Spinal cord (tissue), 10 donors: ENCODE data around the gene ELP2. TPM values are rescaled to one million over a fixed set of nuclear protein-coding genes. Genes with fewer than 3 reads are reported as not detected.
A peak's percentile ranks its signal among the peaks of the same experiment; 100 is the strongest.

Experiments used
- DNase-seq, 6 donors: peaks; one replicate each; pipeline versions ENCODE4 v3.0.0 to v3.0.0-alpha.2; 2013 to 2015; ENCODE audit warnings: low spot score in 6 of 6, low read depth in 4 of 6
- H3K27ac ChIP-seq: one replicate; pipeline ENCODE4 v1.5.1; 2013; ENCODE audit warnings: low read depth, low read length, control low read depth
- H3K27me3 ChIP-seq: one replicate; pipeline ENCODE4 v1.6.1; 2013; ENCODE audit warnings: low read length; ENCODE audit not compliant: control insufficient read depth, insufficient read depth
- H3K36me3 ChIP-seq: one replicate; pipeline ENCODE4 v1.6.1; 2013; ENCODE audit warnings: low read length; ENCODE audit not compliant: control insufficient read depth, insufficient read depth
- H3K4me1 ChIP-seq: one replicate; pipeline ENCODE4 v1.6.1; 2013; ENCODE audit warnings: low read length; ENCODE audit not compliant: control insufficient read depth, insufficient read depth
- H3K4me3 ChIP-seq: one replicate; pipeline ENCODE4 v1.5.1; 2013; ENCODE audit warnings: low read depth, low read length, control low read depth
- H3K9me3 ChIP-seq: one replicate; pipeline ENCODE4 v1.6.1; 2013; ENCODE audit warnings: low read length; ENCODE audit not compliant: control insufficient read depth, insufficient read depth
- WGBS: methylation state at CpG from one replicate; pipeline ENCODE4 v1.1.5; 2013; ENCODE audit warnings: missing lambda C conversion rate; ENCODE audit not compliant: insufficient coverage; 5-methylcytosine and 5-hydroxymethylcytosine counted together
- polyA plus RNA-seq, 2 donors: library from polyadenylated mRNA; unstranded; fragments of 120-200 nt; gene quantifications; one replicate each; pipeline ENCODE4 v1.2.1, GENCODE V29; 2013; ENCODE audit not compliant: insufficient read length in 2 of 2
- total RNA-seq, 2 donors: library from RNA; depleted of rRNA in 1 of 2; stranded (reverse); fragments of 120-200 nt in 1 of 2; fragments of >200 nt in 1 of 2; gene quantifications; one replicate each; pipeline versions ENCODE4 v1.2.3 to v1.2.4, GENCODE V29; 2013 to 2014
- donor health status: healthy.

Gene ELP2
- total and polyA plus RNA-seq, 4 donors = 58.6 to 167 (median 84.9) TPM

DNA sequence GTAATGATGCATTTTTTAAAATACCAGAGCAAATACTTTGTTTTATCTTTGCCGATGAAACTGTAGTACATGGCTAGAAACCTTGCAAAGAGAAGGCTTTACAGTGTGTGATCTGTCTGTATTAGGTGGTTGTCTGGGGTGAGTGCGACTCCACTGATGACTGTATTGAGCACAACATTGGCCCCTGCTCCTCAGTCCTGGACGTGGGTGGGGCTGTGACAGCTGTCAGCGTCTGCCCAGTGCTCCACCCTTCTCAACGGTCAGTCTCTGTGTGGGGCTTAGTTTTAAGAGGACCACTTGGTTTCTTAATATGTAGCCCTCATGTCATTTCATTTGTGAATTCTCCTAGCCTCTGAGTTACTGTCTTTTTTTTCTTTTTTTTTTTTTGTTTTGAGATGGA, 40.2 kb downstream of the ELP2 start:
- H3K4me3 ChIP-seq = no peak overlapping the region
- DNase-seq = no peak
- WGBS = 97% methylated on average over 4 of the region's 5 CpGs
- no peaks in the 10 kb centered on the region for H3K9me3 ChIP-seq
- H3K36me3 ChIP-seq = peaks cover 41% of the 10 kb centered on the region
- no peaks in the 10 kb centered on the region for H3K27me3 ChIP-seq
- H3K4me1 ChIP-seq = no peaks in the 10 kb centered on the region
- H3K27ac ChIP-seq = no peak overlapping the region

DNA sequence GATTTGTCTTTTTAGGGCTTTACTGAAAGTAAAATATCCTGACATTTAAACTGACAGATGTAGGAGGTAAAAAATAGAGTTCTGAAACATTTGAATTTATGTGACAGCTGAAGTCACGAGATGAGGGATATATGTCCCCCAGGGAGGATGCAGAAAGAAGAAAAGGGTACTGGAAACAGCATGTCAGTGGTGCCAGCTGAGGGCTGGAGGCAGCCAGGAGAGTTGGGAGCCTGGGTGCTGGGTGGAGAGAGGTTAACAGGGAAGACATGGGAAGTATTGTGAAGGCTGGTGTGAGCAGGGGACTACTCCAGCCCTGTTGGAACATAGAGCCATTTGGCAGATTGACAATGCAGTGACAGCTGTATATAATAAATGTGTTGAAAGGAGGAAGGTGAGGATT, 45.8 kb downstream of the ELP2 start:
- no peaks in the 10 kb centered on the region for H3K27me3 ChIP-seq
- H3K4me3 ChIP-seq = no peak overlapping the region
- 92% methylated on average over 1 of the region's 1 CpG for WGBS
- DNase-seq = no peak
- no peaks in the 10 kb centered on the region for H3K4me1 ChIP-seq
- peaks cover 18% of the 10 kb centered on the region for H3K36me3 ChIP-seq
- H3K9me3 ChIP-seq = no peaks in the 10 kb centered on the region
- H3K27ac ChIP-seq = no peak overlapping the region

DNA sequence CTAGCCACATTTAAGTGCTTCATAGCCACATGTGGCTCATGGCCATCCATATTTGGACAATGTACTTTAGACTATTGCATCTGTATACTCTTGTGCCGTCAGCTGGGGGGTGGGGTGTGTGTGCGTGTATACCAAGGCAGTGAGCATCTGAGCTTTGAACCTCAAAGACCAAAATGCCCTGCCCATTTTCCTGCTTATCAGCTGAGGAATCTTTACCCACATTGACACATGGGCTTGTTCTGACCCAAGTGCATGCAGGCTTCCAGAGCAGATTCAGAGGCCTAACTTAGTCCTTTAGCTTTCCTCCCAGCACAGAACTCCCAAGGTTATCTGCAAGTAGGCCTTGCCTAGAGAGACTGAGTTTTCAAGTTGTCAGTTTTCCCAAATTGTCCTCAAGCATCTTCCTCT, 46.5 kb downstream of the ELP2 start:
- no CpG with 5 or more reads among the region's 2 CpGs for WGBS
- H3K36me3 ChIP-seq = peaks cover 18% of the 10 kb centered on the region
- no peaks in the 10 kb centered on the region for H3K9me3 ChIP-seq
- no peaks in the 10 kb centered on the region for H3K4me1 ChIP-seq
- H3K4me3 ChIP-seq = no peak overlapping the region
- H3K27me3 ChIP-seq = no peaks in the 10 kb centered on the region
- DNase-seq = no peak
- H3K27ac ChIP-seq = no peak overlapping the region

DNA sequence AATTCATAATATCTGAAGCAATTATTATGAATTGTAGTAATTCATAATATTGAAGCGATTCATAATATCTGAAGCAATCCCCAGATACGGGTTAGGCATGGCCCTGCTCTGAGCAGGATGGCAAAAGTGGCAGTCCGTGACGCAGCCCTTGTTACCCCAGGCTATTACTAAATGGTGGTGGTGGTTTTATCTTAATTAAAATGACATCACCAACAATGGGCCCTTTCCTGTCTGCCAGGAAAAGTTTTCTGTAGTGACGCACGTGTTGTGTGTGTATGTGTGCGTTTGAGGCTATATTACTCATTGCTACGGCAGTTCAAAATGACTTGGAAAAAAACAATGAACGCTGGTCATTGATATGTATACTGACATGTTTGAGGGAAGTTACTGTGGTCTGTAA, 47.0 kb downstream of the ELP2 start:
- H3K9me3 ChIP-seq = no peaks in the 10 kb centered on the region
- H3K4me3 ChIP-seq = no peak overlapping the region
- no peaks in the 10 kb centered on the region for H3K4me1 ChIP-seq
- H3K27ac ChIP-seq = no peak overlapping the region
- WGBS = 98% methylated on average over 5 of the region's 9 CpGs
- no peaks in the 10 kb centered on the region for H3K27me3 ChIP-seq
- no peak for DNase-seq
- H3K36me3 ChIP-seq = peaks cover 14% of the 10 kb centered on the region

DNA sequence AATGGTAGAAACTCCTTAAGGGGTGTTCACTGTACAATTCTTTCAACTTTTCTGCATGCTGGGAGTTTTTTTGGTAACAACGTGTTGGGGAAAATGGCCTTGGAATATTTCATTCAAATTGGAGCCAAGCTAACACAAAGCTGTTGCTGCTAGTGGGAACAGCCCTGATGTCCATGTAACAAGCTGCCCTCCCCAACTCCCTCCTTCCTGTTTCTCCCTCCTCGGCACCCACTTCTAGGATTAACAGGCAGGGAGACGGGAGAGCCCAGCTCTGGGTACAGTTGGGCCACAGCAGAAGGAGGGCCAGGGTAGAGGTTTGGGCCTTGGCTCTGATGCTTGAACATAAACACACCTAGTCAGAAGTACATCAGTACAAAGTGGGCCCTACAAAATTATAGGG, 48.2 kb downstream of the ELP2 start:
- H3K4me3 ChIP-seq = no peak overlapping the region
- peaks cover 10% of the 10 kb centered on the region for H3K36me3 ChIP-seq
- H3K9me3 ChIP-seq = no peaks in the 10 kb centered on the region
- H3K4me1 ChIP-seq = no peaks in the 10 kb centered on the region
- no peaks in the 10 kb centered on the region for H3K27me3 ChIP-seq
- H3K27ac ChIP-seq = no peak overlapping the region
- WGBS = no CpG with 5 or more reads among the region's 3 CpGs
- DNase-seq = no peak

DNA sequence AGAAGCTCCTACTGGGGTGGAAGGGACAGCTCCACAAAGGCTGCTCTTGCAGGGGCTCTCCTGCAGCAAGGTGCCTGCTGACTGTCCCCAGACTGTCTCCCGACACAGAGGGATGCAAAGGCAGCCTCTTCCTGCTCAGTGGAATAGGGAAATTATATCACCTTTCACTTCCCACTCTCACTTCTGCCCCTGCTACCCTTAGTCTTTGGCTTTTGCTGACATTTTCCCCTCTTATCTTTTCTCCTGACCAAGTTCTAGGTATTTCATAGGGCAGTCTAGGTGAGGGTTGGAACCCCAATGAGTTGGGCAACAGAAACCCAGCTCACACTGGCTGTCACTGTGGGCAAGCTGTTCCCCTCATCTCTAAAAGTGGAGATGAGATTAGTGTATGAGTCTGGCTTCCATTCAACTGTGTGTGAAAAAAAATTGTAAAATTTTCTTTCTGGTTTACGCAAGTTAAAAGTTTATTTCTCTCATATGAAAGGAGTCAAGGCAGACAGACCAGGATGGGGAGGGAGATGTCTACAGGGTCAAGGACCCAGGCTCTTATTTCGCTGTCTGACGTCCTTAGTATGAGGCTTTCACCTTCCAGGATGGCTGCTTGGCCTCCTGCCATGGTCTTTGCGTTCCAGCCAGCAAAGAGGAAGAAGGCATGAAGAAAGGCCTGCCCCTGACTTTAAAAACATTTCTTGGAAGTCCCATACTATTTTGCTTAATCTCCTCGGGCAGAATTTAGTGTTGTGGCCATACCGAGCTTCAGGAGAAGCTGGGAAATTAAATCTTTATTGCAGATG, 50.1 kb downstream of the ELP2 start:
- no peak overlapping the region for H3K27ac ChIP-seq
- DNase-seq = peak in 3 of 6 donors; percentile 17 to 76 (median 32)

DNA sequence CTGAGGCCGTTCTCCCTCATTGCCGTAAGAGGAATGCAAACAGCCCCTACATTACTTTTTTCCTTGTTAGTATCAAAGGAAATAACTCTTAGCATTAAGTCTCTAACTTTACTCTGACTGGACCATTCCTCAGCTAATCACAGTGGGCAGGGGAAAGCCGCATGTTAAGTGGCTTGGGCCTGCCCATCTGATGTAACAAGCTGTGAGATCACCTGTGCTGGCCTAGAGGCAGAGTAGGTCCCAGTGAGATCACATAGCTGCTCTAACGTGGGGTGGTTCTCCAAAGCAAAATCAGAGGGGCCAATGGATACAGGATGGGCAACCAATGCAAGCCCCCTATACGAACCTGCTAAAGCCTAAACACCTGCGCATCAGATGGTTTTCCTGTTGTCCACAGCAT, 51.7 kb downstream of the ELP2 start:
- H3K27ac ChIP-seq = no peak overlapping the region
- peaks cover 15% of the 10 kb centered on the region for H3K27me3 ChIP-seq
- H3K4me3 ChIP-seq = no peak overlapping the region
- H3K36me3 ChIP-seq = no peaks in the 10 kb centered on the region
- DNase-seq = no peak
- 82% methylated on average over 5 of the region's 6 CpGs for WGBS
- H3K4me1 ChIP-seq = peaks cover 4% of the 10 kb centered on the region
- H3K9me3 ChIP-seq = no peaks in the 10 kb centered on the region

More for the DNA sequence above, 50.1 kb downstream of the ELP2 start:
- Histone ChIP-seq H3K36me3 (peaks cover 7% of the 10 kb centered on the region), H3K27me3 (peaks cover 3% of the 10 kb centered on the region), H3K9me3 (no peaks in the 10 kb centered on the region), H3K4me1 (no peaks in the 10 kb centered on the region), H3K4me3 (no peak overlapping the region)
- WGBS = 45% methylated on average over 5 of the region's 7 CpGs

DNA sequence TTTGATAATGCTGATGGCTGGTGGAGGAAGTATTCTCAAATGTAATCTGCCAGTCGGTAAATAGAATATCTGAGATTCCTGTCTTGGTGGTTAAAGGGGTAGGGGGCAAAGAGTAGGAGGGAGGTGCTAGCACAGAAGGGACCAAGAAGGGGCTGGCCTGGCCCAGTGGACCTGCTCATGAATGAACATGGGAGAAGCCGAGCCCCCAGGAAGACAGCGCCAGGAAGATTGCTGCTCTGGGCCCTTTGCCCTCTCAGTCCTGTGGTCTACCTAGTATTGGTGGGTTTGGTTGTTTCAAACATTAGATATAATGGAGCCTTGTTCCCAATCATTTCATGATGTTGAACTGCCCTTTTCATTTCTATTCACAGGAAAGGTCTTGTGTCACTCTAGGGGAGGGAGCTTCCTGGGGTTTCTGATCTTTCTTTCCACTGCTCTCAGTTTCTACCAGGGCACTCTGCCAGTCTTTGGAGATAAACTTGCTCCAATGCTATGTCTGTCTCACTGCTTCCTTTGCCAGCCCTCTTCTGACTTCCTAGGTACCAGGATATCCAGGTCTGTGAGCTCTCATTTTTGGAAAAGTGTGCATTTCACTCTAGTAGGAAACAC, 52.3 kb downstream of the ELP2 start:
- H3K9me3 ChIP-seq = no peaks in the 10 kb centered on the region
- no peaks in the 10 kb centered on the region for H3K36me3 ChIP-seq
- no peak overlapping the region for H3K4me3 ChIP-seq
- DNase-seq = no peak
- peaks cover 9% of the 10 kb centered on the region for H3K4me1 ChIP-seq
- H3K27me3 ChIP-seq = peaks cover 21% of the 10 kb centered on the region
- no peak overlapping the region for H3K27ac ChIP-seq
- WGBS = 72% methylated on average over 2 of the region's 3 CpGs

DNA sequence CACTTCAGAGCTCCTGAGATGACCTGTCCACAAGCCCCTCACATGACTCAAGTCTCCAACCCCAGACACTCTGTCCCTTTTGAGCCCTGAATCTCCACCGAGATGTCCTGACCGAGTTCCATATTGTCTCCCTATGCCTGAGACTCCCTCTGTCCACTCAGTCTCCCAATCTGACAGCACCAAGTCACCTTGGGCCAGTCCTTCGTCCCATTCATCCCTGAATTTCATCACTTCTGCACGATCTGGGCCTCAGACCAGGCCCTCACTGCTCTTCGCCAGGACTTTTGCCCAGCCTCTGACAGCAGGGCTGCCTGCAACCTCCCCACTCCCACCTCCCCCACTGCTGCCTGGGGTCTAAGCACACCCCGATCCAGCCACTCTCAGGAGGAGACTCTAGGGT, 53.3 kb downstream of the ELP2 start:
- no peak for DNase-seq
- Histone ChIP-seq H3K27me3 (peaks cover 30% of the 10 kb centered on the region), H3K9me3 (no peaks in the 10 kb centered on the region), H3K4me3 (no peak overlapping the region), H3K36me3 (no peaks in the 10 kb centered on the region), H3K27ac (no peak overlapping the region), H3K4me1 (peaks cover 18% of the 10 kb centered on the region)
- 88% methylated on average over 6 of the region's 6 CpGs for WGBS

DNA sequence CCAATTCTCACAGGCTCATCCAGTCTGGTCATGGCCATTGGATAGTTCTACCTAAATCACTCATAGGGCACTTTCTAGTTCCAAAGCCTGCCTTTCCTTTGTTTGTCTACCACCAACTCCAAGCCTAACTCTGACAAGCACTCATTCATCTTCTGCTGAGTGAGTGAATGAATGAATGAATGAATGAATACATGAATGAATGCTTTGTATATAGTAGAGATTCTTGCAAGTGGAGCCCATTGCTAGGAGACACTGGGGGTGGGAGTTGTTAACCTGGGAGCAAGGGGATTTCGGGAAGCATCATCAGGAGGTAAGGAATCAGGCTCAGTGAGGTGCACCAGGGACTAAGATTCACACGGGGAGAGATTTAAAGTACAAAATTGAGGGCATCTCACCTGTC, 54.3 kb downstream of the ELP2 start:
- no peak for DNase-seq
- WGBS = 86% methylated on average over 2 of the region's 2 CpGs
- H3K36me3 ChIP-seq = no peaks in the 10 kb centered on the region

More for the DNA sequence above, 54.3 kb downstream of the ELP2 start:
- Histone ChIP-seq H3K4me3 (no peak overlapping the region), H3K4me1 (peaks cover 20% of the 10 kb centered on the region), H3K27me3 (peaks cover 36% of the 10 kb centered on the region), H3K27ac (no peak overlapping the region), H3K9me3 (no peaks in the 10 kb centered on the region)
